ENCODE data around the gene RNF126. TPM values are rescaled to one million over a fixed set of nuclear protein-coding genes. Genes with fewer than 3 reads are reported as not detected.

Gene RNF126
- total RNA-seq, 2 experiments from 2014 or later = 71.3 to 78.4 TPM

DNA sequence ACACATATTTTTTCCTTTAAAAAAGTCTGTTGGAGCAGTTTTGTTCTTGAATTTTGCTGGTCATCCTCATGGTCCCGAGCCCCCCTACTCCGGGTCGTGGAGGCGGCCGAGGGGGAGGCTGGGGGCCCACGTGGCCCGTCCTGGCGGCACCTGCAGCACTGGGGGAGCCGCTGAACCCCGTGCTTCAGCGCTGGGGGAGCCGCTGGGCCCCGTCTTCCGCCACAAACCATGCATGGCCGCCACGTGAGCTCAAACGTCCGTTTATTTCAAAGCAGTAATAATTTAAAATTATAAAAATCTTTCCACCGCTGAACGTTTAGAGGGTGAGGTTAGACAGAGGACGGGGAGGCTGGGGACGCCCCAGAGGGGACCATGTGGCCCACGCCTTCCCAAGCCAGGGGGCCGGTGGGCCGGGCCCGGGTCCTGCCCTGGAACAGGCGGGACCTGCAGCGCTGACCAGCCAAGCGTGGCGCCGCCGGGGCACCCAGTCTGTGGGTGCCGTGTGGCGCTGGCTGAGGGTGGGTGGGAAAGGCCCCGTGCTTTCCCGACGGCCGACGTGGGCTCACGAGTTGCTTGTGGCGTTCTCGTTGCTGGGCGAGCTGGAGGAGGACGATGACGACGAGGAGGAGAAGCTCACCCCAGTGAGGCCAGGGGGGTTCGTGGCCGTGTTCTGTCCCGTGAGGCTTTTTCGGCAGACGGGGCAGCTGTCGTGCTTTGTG lies 15.3 kb downstream of the RNF126 start:
- H3K4me3 Mint-ChIP-seq = no peak overlapping the region
- POLR2A ChIA-PET = no interaction called here
- CTCF ChIA-PET = no interaction called here
- no peak overlapping the region for H3K27ac Mint-ChIP-seq
- ATAC-seq (no peak), DNase-seq (no peak)
- peaks cover 23% of the 10 kb centered on the region for H3K36me3 Mint-ChIP-seq (ENCODE audit: low read depth)
- no peaks in the 10 kb centered on the region for H3K9me3 Mint-ChIP-seq (ENCODE audit: insufficient read depth)
- H3K27me3 Mint-ChIP-seq (ENCODE audit: low read depth) = no peaks in the 10 kb centered on the region
- no peaks in the 10 kb centered on the region for H3K4me1 Mint-ChIP-seq (ENCODE audit: low read depth)

DNA sequence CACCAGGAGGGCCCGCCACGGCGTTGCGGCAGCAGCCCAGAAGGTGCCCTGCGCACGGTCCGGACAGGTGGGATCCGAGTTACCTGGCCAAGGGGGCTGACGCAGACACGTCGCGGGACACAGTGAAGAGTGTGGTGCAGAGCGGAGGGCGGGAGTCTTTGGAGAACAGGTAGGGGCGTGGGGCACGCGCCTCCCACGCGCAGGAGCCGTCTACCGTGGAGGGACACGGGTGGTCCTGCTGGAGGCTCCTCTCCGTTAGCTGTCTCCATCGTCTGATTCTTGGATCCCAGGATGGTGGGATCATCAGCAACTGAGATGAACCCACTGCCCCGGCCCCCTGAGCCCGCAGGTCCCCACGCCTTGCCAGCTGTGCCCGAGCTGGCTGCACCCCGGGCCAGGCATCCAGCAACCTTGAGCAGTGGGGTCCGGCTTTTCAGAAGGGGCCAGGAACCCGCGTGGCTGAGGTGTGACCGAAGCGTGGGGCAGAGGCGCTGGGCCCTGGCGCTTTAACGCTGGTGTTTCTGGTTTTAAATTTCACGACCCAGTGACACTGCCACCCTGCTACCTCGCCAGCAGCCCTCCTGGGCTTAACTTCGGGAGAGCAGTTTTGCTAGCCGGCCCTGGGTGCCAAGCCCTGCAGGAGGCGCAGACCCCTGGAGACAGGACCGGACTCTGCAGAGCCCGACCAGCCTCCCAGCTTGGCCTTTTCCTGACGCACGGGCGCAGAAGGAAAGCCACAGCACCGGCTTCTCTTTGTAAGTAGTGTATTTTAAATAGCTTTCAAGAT lies 16.0 kb downstream of the RNF126 start:
- no peaks in the 10 kb centered on the region for H3K9me3 Mint-ChIP-seq (ENCODE audit: insufficient read depth)
- no peaks in the 10 kb centered on the region for H3K27me3 Mint-ChIP-seq (ENCODE audit: low read depth)
- ChIA-PET POLR2A (no interaction called here), CTCF (no interaction called here)
- no peak overlapping the region for H3K4me3 Mint-ChIP-seq
- ATAC-seq (no peak), DNase-seq (no peak)
- H3K36me3 Mint-ChIP-seq (ENCODE audit: low read depth) = peaks cover 20% of the 10 kb centered on the region
- H3K4me1 Mint-ChIP-seq (ENCODE audit: low read depth) = no peaks in the 10 kb centered on the region
- no peak overlapping the region for H3K27ac Mint-ChIP-seq

DNA sequence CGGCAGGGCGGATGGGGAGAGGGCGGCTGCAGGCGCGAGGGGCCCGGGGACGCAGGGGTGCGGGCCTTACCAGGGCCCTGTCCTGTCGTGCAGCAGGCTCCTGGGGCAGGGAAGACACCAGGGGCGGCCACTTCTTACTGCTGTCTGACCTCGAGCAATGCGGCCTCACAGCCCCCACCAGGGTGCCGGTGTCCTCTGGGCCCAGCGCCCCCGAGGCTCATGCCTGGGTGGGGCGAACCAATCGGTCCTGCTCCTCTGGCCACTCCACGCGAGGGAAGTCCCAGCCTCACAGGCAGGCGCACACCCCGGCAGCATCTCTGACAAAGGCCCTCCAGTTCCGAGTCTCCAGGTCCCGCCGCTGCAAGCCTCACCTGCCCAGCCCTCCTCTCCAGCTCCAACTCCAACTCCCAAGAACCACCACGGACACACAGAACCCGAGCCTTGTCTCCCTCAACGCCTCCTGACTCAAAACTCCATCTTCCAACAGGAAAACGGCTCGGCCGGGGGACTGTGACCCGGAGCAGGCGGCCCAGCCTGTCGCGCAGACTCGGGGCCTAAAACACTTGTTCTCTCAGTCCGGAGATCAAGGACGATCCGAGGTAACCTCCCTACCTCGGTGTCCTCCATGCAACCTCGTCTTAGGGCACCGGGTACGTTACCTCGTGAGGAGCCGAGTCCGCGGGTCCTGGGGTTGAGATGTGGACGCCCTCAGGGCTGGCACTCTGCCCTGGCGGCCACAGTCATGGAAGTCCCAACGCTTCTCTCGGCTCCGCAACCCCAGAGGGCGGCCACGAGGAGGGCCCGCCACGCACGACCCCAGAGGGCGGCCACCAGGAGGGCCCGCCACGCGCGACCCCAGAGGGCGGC lies 16.9 kb downstream of the RNF126 start:
- no peak for ATAC-seq
- H3K9me3 Mint-ChIP-seq (ENCODE audit: insufficient read depth) = no peaks in the 10 kb centered on the region

DNA sequence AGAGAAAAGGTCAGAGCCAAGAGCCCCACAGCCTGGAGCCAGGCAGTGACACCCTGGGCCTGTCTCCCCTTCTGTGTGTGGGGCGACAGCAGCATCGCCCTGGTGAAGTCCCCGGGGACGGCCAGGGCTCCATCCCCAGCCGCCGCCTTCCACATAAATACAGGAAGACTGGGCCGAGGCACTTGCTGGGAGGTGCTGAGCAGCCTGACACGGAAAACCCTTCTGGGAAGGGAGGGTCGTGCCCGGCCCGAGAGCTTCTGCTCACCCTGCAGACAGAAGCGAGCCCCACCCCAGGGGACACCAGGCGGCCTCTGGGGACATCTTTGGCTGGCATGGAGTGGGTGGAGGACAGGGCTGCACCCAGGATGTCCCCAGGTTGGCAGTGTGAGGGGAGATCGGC lies 18.2 kb downstream of the RNF126 start:
- H3K36me3 Mint-ChIP-seq (ENCODE audit: low read depth) = peaks cover 15% of the 10 kb centered on the region
- ATAC-seq (no peak), DNase-seq (no peak)
- POLR2A ChIA-PET = no interaction called here
- H3K4me1 Mint-ChIP-seq (ENCODE audit: low read depth) = no peaks in the 10 kb centered on the region
- H3K27ac Mint-ChIP-seq = no peak overlapping the region
- no peaks in the 10 kb centered on the region for H3K9me3 Mint-ChIP-seq (ENCODE audit: insufficient read depth)
- CTCF ChIA-PET = no interaction called here
- H3K4me3 Mint-ChIP-seq = no peak overlapping the region
- no peaks in the 10 kb centered on the region for H3K27me3 Mint-ChIP-seq (ENCODE audit: low read depth)

More for the DNA sequence above, 16.9 kb downstream of the RNF126 start:
- no peak for DNase-seq
- H3K4me3 Mint-ChIP-seq = no peak overlapping the region
- H3K4me1 Mint-ChIP-seq (ENCODE audit: low read depth) = no peaks in the 10 kb centered on the region
- H3K36me3 Mint-ChIP-seq (ENCODE audit: low read depth) = peaks cover 18% of the 10 kb centered on the region
- no peak overlapping the region for H3K27ac Mint-ChIP-seq
- no peaks in the 10 kb centered on the region for H3K27me3 Mint-ChIP-seq (ENCODE audit: low read depth)
- POLR2A ChIA-PET = no interaction called here
- CTCF ChIA-PET = no interaction called here

DNA sequence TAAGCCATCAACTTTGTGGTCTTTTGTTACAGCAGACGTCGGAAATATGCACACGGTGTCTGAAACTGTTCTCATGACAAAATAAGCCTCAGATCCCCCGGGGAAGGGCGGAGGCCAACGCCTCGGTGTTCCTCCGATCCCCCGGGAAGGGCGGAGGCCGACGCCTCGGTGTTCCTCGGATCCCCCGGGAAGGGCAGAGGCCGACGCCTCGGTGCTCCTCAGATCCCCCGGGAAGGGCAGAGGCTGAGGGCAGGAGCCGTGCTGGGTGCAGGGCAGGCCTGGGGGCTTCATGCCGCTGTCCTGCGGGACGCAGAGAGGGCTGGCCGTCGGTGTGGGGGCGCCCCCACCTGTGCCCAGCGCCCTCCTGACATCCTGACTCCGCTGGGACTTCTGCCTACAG lies 18.7 kb downstream of the RNF126 start:
- H3K27ac Mint-ChIP-seq = no peak overlapping the region
- H3K4me1 Mint-ChIP-seq (ENCODE audit: low read depth) = peaks cover 1% of the 10 kb centered on the region
- DNase-seq (no peak), ATAC-seq (no peak)
- ChIA-PET CTCF (no interaction called here), POLR2A (no interaction called here)
- peaks cover 15% of the 10 kb centered on the region for H3K36me3 Mint-ChIP-seq (ENCODE audit: low read depth)
- H3K4me3 Mint-ChIP-seq = no peak overlapping the region
- H3K27me3 Mint-ChIP-seq (ENCODE audit: low read depth) = no peaks in the 10 kb centered on the region
- H3K9me3 Mint-ChIP-seq (ENCODE audit: insufficient read depth) = no peaks in the 10 kb centered on the region

DNA sequence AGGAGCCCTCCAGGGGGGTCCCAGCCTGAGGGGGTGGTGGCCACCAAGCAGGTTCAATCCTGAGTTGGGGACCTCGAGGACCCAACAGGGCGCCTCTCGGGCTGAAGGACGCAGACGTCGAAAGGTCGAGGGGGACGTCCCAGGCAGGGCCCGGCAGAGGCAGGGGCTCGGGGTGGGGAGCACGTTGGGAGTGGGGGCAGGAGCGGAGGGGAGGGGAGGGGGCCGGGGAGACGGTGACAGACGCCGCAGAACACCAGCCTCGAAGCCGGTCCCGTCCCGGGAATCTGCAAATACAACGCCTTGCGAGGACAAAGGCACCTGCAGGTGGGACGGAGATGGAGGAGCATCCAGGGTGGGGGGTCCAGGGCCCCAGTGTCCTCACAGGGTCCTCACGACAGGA lies 19.3 kb downstream of the RNF126 start:
- ATAC-seq (no peak), DNase-seq (no peak)
- H3K9me3 Mint-ChIP-seq (ENCODE audit: insufficient read depth) = no peaks in the 10 kb centered on the region
- peaks cover 11% of the 10 kb centered on the region for H3K36me3 Mint-ChIP-seq (ENCODE audit: low read depth)
- H3K4me1 Mint-ChIP-seq (ENCODE audit: low read depth) = peaks cover 5% of the 10 kb centered on the region
- ChIA-PET POLR2A (no interaction called here), CTCF (no interaction called here)
- H3K27ac Mint-ChIP-seq = no peak overlapping the region
- no peak overlapping the region for H3K4me3 Mint-ChIP-seq
- H3K27me3 Mint-ChIP-seq (ENCODE audit: low read depth) = no peaks in the 10 kb centered on the region

DNA sequence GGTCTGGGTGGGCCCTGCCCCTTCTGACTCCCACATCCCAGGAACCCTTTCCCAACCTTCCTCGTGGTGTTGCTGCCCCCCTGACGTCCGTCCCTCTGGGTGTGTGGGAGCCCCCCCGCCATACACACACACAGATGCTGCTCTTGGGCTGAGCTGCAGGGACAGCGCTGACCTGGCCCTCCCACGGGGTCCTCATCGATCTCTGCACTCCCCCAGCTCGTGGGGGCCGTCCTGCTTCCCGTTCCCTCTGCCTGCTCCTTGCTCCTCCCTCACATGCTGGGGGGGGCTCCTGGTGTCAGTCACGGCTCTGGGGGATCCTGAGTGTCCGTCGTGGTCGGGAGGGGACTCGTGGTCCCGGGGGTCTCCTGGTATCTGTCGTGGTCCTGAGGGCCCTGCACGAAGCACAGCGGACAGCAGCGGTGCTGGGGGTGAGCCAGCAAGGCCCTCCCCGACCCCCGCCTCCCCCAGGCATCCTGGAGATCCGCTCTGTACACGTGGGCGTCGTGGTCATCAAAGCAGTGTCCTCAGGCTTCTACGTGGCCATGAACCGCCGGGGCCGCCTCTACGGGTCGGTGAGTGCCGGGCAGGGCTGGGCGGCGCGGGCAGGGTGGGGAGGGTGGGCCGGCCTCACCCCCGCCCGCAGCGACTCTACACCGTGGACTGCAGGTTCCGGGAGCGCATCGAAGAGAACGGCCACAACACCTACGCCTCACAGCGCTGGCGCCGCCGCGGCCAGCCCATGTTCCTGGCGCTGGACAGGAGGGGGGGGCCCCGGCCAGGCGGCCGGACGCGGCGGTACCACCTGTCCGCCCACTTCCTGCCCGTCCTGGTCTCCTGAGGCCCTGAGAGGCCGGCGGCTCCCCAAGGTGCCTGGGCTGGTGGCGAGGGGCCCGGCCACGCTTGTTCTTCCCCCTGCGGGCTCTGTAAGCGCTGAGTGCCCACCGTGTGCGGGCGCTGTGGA lies 20.0 kb downstream of the RNF126 start:
- Mint-ChIP-seq H3K4me1 (ENCODE audit: low read depth) (peaks cover 5% of the 10 kb centered on the region), H3K4me3 (no peak overlapping the region), H3K27ac (no peak overlapping the region), H3K36me3 (ENCODE audit: low read depth) (peaks cover 9% of the 10 kb centered on the region), H3K27me3 (ENCODE audit: low read depth) (no peaks in the 10 kb centered on the region), H3K9me3 (ENCODE audit: insufficient read depth) (no peaks in the 10 kb centered on the region)
- CTCF ChIA-PET = no interaction called here
- POLR2A ChIA-PET = interaction anchor here (0.6 kb wide), 2 partner anchors 9 to 165 kb away, joined by 3 to 4 read pairs; no protein-coding TSS in a partner anchor
- no peak for DNase-seq
- ATAC-seq = no peak

DNA sequence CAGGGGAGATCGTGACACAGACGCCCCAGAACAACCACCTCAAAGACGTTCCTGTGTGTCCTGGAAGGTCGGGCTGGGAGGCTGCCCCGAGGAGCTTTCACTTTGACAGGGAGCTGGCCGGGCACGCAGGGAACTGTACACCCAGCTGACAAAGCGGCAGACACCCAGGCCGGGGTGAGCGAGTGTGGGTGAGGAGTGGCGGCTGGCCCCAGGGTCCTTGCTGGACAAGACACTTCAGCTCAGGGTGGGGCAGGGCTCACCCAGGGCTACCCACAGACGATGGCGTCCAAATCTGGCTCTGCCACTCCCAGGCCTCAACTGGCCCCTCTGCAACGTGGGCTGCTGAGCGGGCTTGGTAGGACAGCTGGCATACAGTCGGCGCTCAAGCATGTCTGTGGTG lies 21.3 kb downstream of the RNF126 start:
- ChIA-PET CTCF (no interaction called here), POLR2A (no interaction called here)
- no peaks in the 10 kb centered on the region for H3K9me3 Mint-ChIP-seq (ENCODE audit: insufficient read depth)
- no peak overlapping the region for H3K4me3 Mint-ChIP-seq
- DNase-seq (no peak), ATAC-seq (no peak)
- H3K27ac Mint-ChIP-seq = no peak overlapping the region
- peaks cover 5% of the 10 kb centered on the region for H3K4me1 Mint-ChIP-seq (ENCODE audit: low read depth)
- H3K36me3 Mint-ChIP-seq (ENCODE audit: low read depth) = peaks cover 9% of the 10 kb centered on the region
- H3K27me3 Mint-ChIP-seq (ENCODE audit: low read depth) = no peaks in the 10 kb centered on the region

DNA sequence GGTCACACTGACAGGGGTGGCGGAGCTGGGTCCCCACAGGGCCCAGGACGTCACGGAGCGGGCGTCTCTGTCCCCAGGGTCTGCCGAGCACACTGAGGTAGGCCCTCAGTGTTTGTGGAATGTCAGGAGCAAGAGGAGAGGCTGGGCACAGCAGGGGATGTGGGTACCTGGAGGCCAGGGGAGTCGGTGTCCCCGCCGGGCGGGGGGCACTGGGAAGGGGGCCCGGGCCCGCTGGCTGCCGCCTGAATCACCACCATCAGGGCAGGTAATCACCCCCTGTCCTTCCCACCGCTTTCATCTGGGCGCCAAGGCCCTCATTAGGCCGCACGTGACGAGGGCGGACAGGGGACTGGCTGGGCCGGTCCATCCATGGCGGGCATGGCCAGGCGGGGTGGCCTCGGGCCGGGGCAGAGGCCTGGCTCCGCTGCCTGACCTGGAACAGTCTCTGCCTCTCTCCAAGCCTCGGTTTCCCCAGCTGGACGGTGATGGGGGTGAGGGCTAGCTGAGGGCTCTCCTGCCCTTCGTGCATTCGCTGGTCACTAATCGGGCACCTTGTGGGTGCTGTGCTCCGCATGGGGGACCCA lies 22.3 kb downstream of the RNF126 start:
- no peak overlapping the region for H3K27ac Mint-ChIP-seq
- no peak overlapping the region for H3K4me3 Mint-ChIP-seq
- peaks cover 6% of the 10 kb centered on the region for H3K36me3 Mint-ChIP-seq (ENCODE audit: low read depth)
- ATAC-seq (no peak), DNase-seq (no peak)
- H3K27me3 Mint-ChIP-seq (ENCODE audit: low read depth) = no peaks in the 10 kb centered on the region
- ChIA-PET POLR2A (no interaction called here), CTCF (no interaction called here)
- H3K9me3 Mint-ChIP-seq (ENCODE audit: insufficient read depth) = no peaks in the 10 kb centered on the region
- peaks cover 5% of the 10 kb centered on the region for H3K4me1 Mint-ChIP-seq (ENCODE audit: low read depth)

DNA sequence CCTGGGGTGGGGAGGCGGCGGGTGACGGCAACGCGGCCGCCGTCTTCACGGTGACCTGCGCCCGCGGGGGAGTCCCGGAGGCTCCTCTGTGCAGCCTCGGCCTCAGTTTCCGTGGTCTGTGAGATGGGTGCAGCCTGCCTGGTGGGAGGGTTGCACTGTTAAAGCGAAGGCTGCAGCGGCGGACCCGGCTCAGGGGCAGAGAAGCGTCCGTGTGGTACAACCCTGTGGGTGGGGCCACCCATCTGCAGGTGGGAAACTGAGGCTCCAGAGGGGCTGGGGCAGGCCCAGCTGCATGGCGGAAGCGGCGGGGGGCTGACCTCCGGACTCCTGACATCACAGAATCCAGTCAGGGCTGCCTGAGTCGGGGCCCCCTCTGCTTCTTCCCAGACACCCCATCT lies 22.9 kb downstream of the RNF126 start:
- H3K27me3 Mint-ChIP-seq (ENCODE audit: low read depth) = no peaks in the 10 kb centered on the region
- ChIA-PET POLR2A (no interaction called here), CTCF (no interaction called here)
- no peaks in the 10 kb centered on the region for H3K9me3 Mint-ChIP-seq (ENCODE audit: insufficient read depth)
- no peak overlapping the region for H3K27ac Mint-ChIP-seq
- H3K4me3 Mint-ChIP-seq = no peak overlapping the region
- H3K36me3 Mint-ChIP-seq (ENCODE audit: low read depth) = peaks cover 6% of the 10 kb centered on the region
- ATAC-seq (no peak), DNase-seq (no peak)
- peaks cover 5% of the 10 kb centered on the region for H3K4me1 Mint-ChIP-seq (ENCODE audit: low read depth)

Measured in activated CD8-positive, alpha-beta T cell treated with anti-CD3 and anti-CD28 coated beads, Interleukin-2, amount 10 ng/mL, durations not matched to agents 7 days and 5 days (primary cell).